ENCODE results near the gene EIPR1. TPM values are rescaled to one million over a fixed set of nuclear protein-coding genes. Genes with fewer than 3 reads are reported as not detected.

The EIPR1 gene
- total and polyA plus RNA-seq, 2 of the 13 experiments (the other 11 are each of a cell fraction or from before 2014, with no cell fraction given) = 70.0 to 96.3 TPM

DNA sequence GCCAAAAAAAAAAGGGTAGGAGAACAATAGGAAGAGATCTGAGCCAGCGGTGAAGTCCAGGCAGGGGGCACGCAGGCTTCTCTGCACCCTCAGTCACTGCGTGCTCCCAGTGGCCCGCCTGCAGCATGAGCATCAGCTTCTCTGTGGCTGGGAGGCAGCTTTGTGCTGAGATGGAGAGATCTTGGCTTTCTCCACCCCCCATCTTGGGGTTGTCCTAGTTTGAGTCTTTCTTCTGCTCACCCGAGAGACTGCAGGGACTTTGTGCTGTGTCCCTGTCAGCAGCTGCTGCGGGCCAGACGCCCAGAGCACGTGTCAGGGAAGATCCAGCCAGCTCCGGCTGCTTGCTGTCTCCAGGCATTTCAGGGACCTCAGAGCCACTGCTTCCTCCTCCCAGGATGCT, 22.2 kb upstream of the EIPR1 start:
- Histone ChIP-seq H3K4me2 (ENCODE audit: low read depth, low read length) (no peak overlapping the region), H3K27me3 (ENCODE audit: control insufficient read depth in 1 of 2, insufficient read depth in 2 of 2, low read length in 2 of 2) (no peaks in the 10 kb centered on the region), H4K20me1 (ENCODE audit: insufficient read depth, low read length) (no peaks in the 10 kb centered on the region), H3K36me3 (replicated peaks in 1 of 2; ENCODE audit: control insufficient read depth in 1 of 2, insufficient read depth in 2 of 2, low read length in 2 of 2) (peaks cover 19 to 44% of the 10 kb centered on the region in 2 experiments; a peak in 4 of 5 replicates), H3K9ac (ENCODE audit: insufficient read depth, low read depth, low read length) (no peak overlapping the region), H3K4me3 (replicated peaks in 1 of 3; ENCODE audit: insufficient read depth in 1 of 3, low read depth in 2 of 3, low read length in 3 of 3) (no peak overlapping the region), H3K4me1 (ENCODE audit: insufficient read depth, low read length) (no peaks in the 10 kb centered on the region), H3K79me2 (ENCODE audit: insufficient read depth, low read length) (no peaks in the 10 kb centered on the region), H3K9me3 (ENCODE audit: low read length) (peaks cover 13% of the 10 kb centered on the region), H3K27ac (ENCODE audit: extremely low read length, insufficient read depth, low read length) (no peak overlapping the region), H2AFZ (ENCODE audit: low read length) (no peak overlapping the region)
- TF ChIP-seq ZNF574 (CRISPR knock-in tag; IDR thresholded peaks at IDR 0.05) = no peak
- no peak for TF ChIP-seq XRCC5 (optimal IDR thresholded peaks at IDR 0.05; ENCODE audit: low read length)
- TF ChIP-seq, protein P1, sequence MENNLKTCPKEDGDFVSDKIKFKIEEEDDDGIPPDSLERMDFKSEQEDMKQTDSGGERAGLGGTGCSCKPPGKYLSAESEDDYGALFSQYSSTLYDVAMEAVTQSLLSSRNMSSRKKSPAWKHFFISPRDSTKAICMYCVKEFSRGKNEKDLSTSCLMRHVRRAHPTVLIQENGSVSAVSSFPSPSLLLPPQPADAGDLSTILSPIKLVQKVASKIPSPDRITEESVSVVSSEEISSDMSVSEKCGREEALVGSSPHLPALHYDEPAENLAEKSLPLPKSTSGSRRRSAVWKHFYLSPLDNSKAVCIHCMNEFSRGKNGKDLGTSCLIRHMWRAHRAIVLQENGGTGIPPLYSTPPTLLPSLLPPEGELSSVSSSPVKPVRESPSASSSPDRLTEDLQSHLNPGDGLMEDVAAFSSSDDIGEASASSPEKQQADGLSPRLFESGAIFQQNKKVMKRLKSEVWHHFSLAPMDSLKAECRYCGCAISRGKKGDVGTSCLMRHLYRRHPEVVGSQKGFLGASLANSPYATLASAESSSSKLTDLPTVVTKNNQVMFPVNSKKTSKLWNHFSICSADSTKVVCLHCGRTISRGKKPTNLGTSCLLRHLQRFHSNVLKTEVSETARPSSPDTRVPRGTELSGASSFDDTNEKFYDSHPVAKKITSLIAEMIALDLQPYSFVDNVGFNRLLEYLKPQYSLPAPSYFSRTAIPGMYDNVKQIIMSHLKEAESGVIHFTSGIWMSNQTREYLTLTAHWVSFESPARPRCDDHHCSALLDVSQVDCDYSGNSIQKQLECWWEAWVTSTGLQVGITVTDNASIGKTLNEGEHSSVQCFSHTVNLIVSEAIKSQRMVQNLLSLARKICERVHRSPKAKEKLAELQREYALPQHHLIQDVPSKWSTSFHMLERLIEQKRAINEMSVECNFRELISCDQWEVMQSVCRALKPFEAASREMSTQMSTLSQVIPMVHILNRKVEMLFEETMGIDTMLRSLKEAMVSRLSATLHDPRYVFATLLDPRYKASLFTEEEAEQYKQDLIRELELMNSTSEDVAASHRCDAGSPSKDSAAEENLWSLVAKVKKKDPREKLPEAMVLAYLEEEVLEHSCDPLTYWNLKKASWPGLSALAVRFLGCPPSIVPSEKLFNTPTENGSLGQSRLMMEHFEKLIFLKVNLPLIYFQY (CRISPR knock-in tag; IDR thresholded peaks at IDR 0.05; ENCODE audit: borderline replicate concordance) = no peak
- TF ChIP-seq ZNF614 (CRISPR knock-in tag; IDR thresholded peaks at IDR 0.05; ENCODE audit: borderline replicate concordance) = no peak
- TF ChIP-seq ATF6 (CRISPR knock-in tag; conservative IDR thresholded peaks at IDR 0.05) = no peak
- CTCF ChIA-PET (ENCODE audit: low intra/inter-chr PET ratio, low total read pairs) = no interaction called here
- intact Hi-C loops (cut with micrococcal nuclease; ENCODE audit: unreplicated experiment) = no loop called here
- ATAC-seq = no peak; the same call in 2 of the 3 replicates
- POLR2A ChIA-PET = no interaction called here
- FAIRE-seq = no peak
- in situ Hi-C loops (cut with HindIII; ENCODE audit: extremely low pct_ligation_motif_present, low pct_unique_long_range_greater_than_20kb) = no loop called here
- BruUV-seq (replicated peaks) = no TSS peak
- WGBS (ENCODE audit: low lambda C conversion rate) = 95% methylated on average over 9 of the region's 9 CpGs
- no peak for DNase-seq (ENCODE audit: low spot score)

All from HepG2 (cell line).